NK-92 (cell line): ENCODE data around the gene SCN9A.
"Not testable (repeated sequence)": the region's sequence is repeated elsewhere in the genome, so short reads cannot be mapped to it uniquely, and the experiment has no call there.

Source experiments
- DNase-seq: peaks from one replicate; lab custom pipeline; 2025; ENCODE audit not compliant: unreplicated experiment; lab: John Stamatoyannopoulos, UW

Gene SCN9A

DNA sequence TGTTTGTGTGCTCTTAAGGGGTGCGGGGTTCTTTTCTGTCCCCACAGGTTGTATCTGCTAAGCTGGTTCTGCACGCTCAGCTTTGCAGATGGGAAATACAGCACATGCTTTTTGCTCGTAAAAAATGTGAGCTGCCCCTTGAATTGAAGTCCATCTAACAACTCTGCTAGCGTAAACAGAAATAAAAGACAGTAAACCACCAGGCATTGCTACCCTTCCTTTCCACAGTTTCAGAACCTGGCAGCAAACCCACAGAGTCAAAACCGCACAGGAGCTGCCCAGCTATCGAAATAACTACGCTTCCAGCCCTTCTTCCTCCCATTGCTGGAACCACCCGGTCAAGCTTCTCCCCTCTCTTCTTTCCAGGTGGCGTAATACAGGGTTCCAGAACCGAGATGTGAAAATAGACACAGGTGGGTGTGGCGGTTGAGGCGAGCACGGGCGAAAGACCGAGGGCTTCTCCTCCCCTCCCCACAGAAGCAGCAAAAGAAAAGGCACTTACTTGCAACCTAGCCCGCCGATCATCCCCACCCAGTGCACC, 479 bp downstream of the SCN9A start:
- DNase-seq = no peak

DNA sequence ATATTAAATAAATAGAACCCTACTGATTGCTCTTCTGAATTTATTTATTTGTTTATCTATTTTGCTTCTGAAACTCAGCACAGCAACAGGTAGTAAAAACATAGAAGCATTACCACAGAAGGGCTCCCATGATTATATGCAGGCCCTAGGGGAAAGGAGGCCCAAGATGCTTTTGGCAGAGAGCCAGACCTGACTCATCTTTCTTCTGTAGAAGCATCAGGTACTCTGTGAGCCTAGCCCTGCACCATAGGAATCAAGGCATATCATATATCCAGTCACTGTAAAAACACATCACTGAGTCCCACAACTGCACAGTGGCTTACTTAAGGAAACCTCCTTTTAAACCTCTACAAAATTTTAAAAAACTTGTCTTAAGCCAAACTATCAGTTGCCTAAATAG, 1.8 kb downstream of the SCN9A start:
- no peak for DNase-seq

DNA sequence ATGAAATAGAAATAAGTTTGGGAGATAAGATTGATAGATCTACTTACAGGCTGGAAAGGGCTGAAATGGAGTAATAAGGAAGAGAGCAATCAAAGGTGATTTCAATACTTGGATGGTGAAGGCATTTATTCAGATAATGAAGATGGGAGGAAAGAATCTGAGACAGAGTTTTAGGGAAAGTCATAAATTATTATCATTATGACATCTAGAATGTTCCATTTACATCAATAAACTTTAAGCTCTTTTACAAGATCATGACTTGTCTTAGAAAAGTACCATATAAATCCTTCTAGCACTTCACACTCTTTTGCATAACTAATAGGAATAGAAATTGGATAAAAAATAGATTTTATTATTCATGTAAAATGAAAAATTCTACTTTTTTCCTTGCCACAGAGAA, 2.2 kb downstream of the SCN9A start:
- DNase-seq = no peak

- DNase-seq = no peak
These were observed 2.6 kb downstream of the SCN9A start for GRCh38 chr2:166373105-166373504.

GRCh38 chr2:166372046-166372445, 3.7 kb downstream of the SCN9A start:
- no peak for DNase-seq

- DNase-seq = no peak
These were observed 9.8 kb downstream of the SCN9A start for GRCh38 chr2:166365803-166366420.

DNA sequence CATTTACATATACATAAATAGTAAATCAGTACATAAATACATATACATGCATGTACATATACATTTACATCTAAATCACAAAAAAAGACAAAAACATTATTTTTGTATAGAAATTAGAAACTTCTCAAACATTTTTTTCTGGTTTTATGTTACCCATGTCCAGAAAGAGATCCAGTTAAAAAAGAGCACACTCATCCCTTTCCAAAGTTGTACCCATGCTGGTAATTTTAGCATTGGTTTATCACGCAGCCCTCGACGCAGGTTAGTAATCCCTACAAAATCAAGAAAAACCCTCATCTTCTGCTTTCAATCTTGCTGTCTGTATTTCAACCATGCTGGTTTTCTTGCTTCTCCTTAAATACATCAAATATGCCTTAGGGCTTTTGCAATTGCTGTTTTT, 10.5 kb downstream of the SCN9A start:
- DNase-seq = no peak

GRCh38 chr2:166364476-166365161, 11.1 kb downstream of the SCN9A start:
- no peak for DNase-seq

DNA sequence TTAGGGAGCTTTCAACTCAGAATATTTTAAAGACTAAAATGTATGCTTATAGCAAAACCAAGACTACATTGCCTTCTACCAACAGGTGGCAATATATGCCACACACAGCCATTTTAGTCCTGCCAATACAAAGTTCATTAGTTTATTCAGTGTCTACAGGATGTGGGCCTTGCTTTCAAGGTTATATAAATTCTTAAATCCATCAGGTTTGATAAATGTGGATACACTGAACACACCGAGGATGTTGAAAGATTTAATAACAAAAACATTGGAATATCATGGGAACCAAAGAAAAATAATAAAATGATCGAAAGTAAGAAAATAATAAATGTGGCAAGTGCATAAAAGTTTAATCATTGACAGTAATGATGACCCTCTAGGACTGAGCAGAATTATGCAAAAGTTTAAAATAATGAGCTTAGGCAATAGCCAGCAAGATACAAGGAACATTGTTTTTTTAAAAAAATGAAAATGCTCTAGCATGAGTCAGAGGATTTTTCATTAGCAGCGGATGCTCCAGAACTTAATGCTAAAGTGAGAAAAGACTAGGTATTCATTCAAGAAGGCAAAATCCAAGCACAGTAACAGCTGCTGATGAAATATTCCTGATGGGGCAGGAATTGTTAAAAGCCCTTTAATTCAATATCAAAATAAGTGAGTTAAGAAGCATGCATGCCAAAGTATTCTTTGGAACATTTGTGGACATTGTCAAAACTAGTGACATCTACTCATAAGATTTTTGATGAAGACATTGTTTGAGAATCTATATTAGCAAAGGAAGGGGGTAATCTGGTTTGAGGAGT, 14.2 kb downstream of the SCN9A start:
- no peak for DNase-seq

GRCh38 chr2:166360906-166361305, 14.8 kb downstream of the SCN9A start:
- no peak for DNase-seq

- DNase-seq = no peak
These were observed 15.3 kb downstream of the SCN9A start for GRCh38 chr2:166360426-166360825.

DNA sequence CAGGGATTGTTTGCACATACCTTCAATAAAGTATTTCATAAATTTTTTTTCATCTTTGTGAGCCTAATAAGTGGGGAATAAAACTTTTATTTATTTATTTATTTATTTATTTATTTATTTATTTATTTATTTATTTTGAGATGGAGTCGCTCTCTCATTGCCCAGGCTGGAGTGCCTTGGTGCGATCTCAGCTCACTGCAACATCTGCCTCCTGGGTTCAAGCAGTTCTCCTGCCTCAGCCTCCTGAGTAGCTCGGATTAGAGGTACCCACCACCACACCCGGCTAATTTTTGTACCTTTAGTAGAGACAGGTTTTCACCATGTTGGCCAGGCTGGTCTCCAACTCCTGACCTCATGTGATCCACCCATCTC, 17.8 kb downstream of the SCN9A start:
- not testable (repeated sequence) for DNase-seq

DNA sequence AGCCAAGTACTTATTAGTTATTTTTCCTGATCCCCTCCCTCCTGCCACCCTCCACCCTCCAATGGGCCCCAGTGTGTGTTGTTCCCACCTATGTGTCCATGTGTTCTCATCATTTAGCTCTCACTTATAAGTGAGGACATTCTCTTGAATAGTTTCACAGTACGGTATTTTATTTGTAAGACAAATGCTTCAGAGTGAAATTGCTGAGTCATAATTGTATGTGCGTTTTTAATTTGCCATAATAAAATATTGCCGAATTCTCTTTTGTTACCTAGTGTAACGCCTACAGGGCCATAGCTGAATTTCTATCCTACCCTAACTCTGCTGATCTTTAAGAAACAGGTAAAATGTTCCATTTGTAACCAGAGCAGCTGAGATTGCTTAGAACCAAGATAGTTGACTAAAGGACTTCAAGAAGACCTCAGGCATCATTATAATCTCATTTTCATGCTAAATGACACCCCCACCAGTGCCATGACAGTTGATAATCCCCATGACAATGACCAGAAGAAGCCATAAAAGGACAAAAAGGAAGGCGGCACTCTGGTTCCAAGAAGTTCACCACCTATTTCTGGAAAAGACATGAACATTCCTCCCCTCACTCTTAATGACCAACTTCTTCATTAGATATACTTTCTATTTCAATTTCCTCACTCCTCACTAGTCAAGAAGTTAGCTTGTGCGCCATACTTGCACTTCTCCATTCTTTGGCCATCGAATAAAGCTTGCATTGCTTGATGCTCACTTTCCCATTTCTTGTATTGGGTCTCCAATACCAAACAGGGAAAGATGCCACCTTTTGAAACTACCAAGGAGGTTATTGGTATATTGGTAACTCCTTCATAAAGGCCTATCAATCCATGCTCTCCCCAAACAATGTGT, 18.4 kb downstream of the SCN9A start:
- DNase-seq = no peak

- no peak for DNase-seq
These were observed 24.4 kb downstream of the SCN9A start for GRCh38 chr2:166351319-166351718.

- no peak for DNase-seq
These were observed 25.2 kb downstream of the SCN9A start for GRCh38 chr2:166350525-166350924.

GRCh38 chr2:166344286-166345113, 31.2 kb downstream of the SCN9A start:
- DNase-seq = no peak

DNA sequence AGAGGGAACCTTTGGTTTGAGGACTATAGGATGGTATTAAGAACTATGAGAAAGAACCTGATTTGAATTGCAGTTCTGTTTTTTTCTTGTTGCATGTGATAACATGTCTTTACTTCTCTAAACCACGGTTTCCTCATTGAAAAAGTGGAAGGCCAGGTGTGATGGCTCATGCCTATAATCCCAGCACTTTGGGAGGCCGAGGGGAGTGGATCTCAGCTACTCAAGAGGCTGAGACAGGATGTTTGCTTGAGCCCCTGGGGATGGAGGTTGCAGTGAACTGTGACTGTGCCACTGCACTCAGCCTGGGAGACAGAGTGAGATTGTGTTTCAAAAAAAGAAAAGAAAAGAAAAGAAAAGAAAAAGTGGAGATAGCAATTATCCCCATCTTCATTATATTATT, 32.3 kb downstream of the SCN9A start:
- DNase-seq = no peak

- DNase-seq = no peak
These were observed 34.3 kb downstream of the SCN9A start for GRCh38 chr2:166341426-166341825.

DNA sequence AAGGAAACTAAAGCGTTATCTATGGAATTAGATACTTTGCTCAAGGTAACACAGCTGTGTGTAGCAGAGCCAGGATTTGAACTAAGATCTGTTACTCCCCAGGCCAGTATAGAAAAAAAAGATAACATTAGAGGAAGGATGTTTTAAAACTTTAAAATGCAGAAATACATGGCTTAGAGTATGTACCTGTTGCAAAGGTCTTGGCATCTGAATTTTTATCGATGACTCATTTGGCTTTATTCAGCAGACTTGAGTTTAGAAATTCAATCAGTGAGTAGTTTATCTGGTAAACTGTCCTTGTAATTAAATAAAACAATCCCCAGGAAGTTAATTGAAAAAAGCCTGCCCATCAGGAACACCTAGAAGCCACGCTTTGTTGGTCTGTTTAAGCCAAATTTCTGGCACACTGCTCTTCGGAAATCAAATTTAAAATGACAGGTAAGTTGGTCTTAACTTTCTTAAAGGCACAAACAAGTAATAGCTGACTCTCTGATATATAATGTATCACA, 36.9 kb downstream of the SCN9A start:
- DNase-seq = no peak

GRCh38 chr2:166337932-166338331, 37.8 kb downstream of the SCN9A start:
- DNase-seq = no peak
